ENCODE measurements around the gene BSN. TPM values are rescaled to one million over a fixed set of nuclear protein-coding genes. Genes with fewer than 3 reads are reported as not detected.

Gene BSN
- total RNA-seq, 2 donors from 2014 or later = 0.82 to 11.6 TPM

- H3K9me3 ChIP-seq = no peaks in the 10 kb centered on the region
- H3K36me3 ChIP-seq = no peaks in the 10 kb centered on the region
- H3K27ac ChIP-seq = no peak overlapping the region
- no peak for DNase-seq (ENCODE audit: low spot score)
- H3K27me3 ChIP-seq (replicated peaks; ENCODE audit: insufficient read depth) = no peaks in the 10 kb centered on the region
- no peaks in the 10 kb centered on the region for H3K4me1 ChIP-seq (replicated peaks)
- intact Hi-C loops (cut with DNase I) = no loop called here
- WGBS = 41% methylated on average over 4 of the region's 4 CpGs
- H3K4me3 ChIP-seq = no peak overlapping the region
- TF ChIP-seq POLR2A (IDR thresholded peaks at IDR 0.05) (no peak), POLR2AphosphoS5 (IDR thresholded peaks at IDR 0.05) (peak; percentile 16)
- TF ChIP-seq, protein P1, sequence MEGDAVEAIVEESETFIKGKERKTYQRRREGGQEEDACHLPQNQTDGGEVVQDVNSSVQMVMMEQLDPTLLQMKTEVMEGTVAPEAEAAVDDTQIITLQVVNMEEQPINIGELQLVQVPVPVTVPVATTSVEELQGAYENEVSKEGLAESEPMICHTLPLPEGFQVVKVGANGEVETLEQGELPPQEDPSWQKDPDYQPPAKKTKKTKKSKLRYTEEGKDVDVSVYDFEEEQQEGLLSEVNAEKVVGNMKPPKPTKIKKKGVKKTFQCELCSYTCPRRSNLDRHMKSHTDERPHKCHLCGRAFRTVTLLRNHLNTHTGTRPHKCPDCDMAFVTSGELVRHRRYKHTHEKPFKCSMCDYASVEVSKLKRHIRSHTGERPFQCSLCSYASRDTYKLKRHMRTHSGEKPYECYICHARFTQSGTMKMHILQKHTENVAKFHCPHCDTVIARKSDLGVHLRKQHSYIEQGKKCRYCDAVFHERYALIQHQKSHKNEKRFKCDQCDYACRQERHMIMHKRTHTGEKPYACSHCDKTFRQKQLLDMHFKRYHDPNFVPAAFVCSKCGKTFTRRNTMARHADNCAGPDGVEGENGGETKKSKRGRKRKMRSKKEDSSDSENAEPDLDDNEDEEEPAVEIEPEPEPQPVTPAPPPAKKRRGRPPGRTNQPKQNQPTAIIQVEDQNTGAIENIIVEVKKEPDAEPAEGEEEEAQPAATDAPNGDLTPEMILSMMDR (IDR thresholded peaks at IDR 0.05) = peak in 1 of 4 experiments; percentile 6
These were observed 8.8 kb downstream of the BSN start for GRCh38 chr3:49563040-49563578.

DNA sequence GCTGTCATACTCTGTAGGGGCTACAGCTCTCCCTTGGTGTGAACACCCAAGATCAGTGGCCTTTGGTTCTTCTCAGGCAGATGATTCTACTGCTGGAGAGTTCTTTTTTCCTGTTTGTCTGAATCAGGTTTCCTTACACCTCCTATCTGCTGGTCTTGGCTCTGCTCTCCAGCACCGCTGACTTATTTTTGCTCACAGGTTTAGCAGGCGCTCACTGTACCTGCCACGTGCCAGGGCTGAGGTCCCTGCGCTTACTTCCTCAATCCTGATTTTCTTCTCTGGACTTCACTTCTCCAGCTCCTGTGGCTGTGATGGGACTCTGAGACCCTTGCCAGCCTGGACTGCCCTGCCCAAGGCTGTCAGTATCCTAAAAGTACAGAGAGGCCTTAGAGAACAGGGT lies 9.5 kb downstream of the BSN start:
- no peak for TF ChIP-seq POLR2A (IDR thresholded peaks at IDR 0.05)
- TF ChIP-seq, protein P1 (IDR thresholded peaks at IDR 0.05) = no peak
- no peak for TF ChIP-seq POLR2AphosphoS5 (IDR thresholded peaks at IDR 0.05)
- Histone ChIP-seq H3K9me3 (no peaks in the 10 kb centered on the region), H3K36me3 (no peaks in the 10 kb centered on the region), H3K27ac (no peak overlapping the region), H3K27me3 (replicated peaks; ENCODE audit: insufficient read depth) (no peaks in the 10 kb centered on the region), H3K4me1 (replicated peaks) (no peaks in the 10 kb centered on the region), H3K4me3 (no peak overlapping the region)
- WGBS = 86% methylated on average over 4 of the region's 4 CpGs
- no peak for DNase-seq (ENCODE audit: low spot score)
- intact Hi-C loops (cut with DNase I) = no loop called here

- DNase-seq (ENCODE audit: low spot score) = no peak
- Histone ChIP-seq H3K9me3 (no peaks in the 10 kb centered on the region), H3K36me3 (no peaks in the 10 kb centered on the region), H3K4me1 (replicated peaks) (no peaks in the 10 kb centered on the region), H3K27ac (no peak overlapping the region), H3K27me3 (replicated peaks; ENCODE audit: insufficient read depth) (no peaks in the 10 kb centered on the region), H3K4me3 (no peak overlapping the region)
- TF ChIP-seq POLR2AphosphoS5 (IDR thresholded peaks at IDR 0.05) (no peak), POLR2A (IDR thresholded peaks at IDR 0.05) (no peak)
- TF ChIP-seq, protein P1 (IDR thresholded peaks at IDR 0.05) = no peak
- 89% methylated on average over 2 of the region's 2 CpGs for WGBS
- intact Hi-C loops (cut with DNase I) = no loop called here
These were observed 12.0 kb downstream of the BSN start for GRCh38 chr3:49566312-49566711.

DNA sequence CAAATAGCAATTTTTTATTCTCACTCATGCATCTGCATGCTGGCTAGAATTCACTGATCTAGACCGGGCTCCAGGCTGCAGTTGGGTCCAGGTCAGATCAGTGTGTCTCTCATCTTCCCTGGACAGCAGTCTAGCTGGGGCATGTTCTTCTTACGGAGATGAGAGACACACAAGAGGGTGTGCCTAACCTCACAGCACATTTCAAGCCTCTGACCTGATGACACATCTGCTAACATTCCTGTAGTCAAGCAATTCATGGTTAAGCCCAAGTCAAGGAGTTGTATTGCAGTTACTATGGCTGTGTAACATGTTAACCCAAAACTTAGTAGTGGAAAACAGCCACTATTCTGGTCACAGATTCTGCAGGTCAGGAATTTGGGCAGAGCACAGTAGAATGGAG lies 13.1 kb downstream of the BSN start:
- intact Hi-C loops (cut with DNase I) = no loop called here
- 73% methylated on average over 2 of the region's 2 CpGs for WGBS
- H3K27ac ChIP-seq = no peak overlapping the region

DNA sequence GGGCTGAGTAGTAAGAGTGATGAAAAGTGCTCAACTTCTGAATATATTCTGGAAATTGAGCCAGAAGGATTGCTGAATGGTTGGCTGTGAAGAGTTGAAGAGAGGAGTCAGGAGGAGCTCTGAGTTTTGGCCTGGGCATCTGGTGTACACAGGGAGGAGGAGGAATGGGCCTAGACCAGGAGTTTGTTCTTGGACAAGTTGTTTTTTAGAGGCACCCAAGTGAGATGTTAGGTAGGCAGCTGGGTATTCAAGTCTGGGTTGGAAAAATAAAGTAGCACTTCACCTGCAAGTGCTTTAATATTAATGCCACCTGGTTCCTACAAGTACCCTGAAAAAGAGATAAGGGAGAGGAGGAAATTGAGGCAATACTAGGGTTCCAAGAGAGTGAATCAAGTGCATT lies 14.7 kb downstream of the BSN start:
- no peak overlapping the region for H3K27ac ChIP-seq
- intact Hi-C loops (cut with DNase I) = no loop called here
- DNase-seq (ENCODE audit: low spot score) = no peak
- no peaks in the 10 kb centered on the region for H3K4me1 ChIP-seq (replicated peaks)
- no peaks in the 10 kb centered on the region for H3K9me3 ChIP-seq
- H3K36me3 ChIP-seq = no peaks in the 10 kb centered on the region
- TF ChIP-seq POLR2A (IDR thresholded peaks at IDR 0.05) = no peak
- TF ChIP-seq, protein P1 (IDR thresholded peaks at IDR 0.05) = no peak
- TF ChIP-seq POLR2AphosphoS5 (IDR thresholded peaks at IDR 0.05) = no peak
- H3K27me3 ChIP-seq (replicated peaks; ENCODE audit: insufficient read depth) = no peaks in the 10 kb centered on the region
- H3K4me3 ChIP-seq = no peak overlapping the region

More for the DNA sequence above, 13.1 kb downstream of the BSN start:
- no peak overlapping the region for H3K4me3 ChIP-seq
- no peak for TF ChIP-seq POLR2AphosphoS5 (IDR thresholded peaks at IDR 0.05)
- no peak for TF ChIP-seq POLR2A (IDR thresholded peaks at IDR 0.05)
- TF ChIP-seq, protein P1 (IDR thresholded peaks at IDR 0.05) = no peak
- H3K36me3 ChIP-seq = no peaks in the 10 kb centered on the region
- no peaks in the 10 kb centered on the region for H3K27me3 ChIP-seq (replicated peaks; ENCODE audit: insufficient read depth)
- H3K9me3 ChIP-seq = no peaks in the 10 kb centered on the region
- H3K4me1 ChIP-seq (replicated peaks) = no peaks in the 10 kb centered on the region
- DNase-seq (ENCODE audit: low spot score) = no peak
